WERI-Rb-1 (cell line): ENCODE measurements around the gene KLHL12.
"Not testable (repeated sequence)": the region's sequence is repeated elsewhere in the genome, so short reads cannot be mapped to it uniquely, and the experiment has no call there.

ENCODE experiments used
- DNase-seq: peaks from one replicate; pipeline ENCODE4 v3.0.0-alpha.2; 2020
- H3K27ac ChIP-seq: fragments of 250-450 bp; sonication (Bioruptor Pico); 2 replicates; pipeline ENCODE4 v1.5.1; 2020; ENCODE audit warnings: mild to moderate bottlenecking, moderate library complexity
- H3K27me3 ChIP-seq: fragments of 250-450 bp; sonication (Bioruptor Pico); 2 replicates; pipeline ENCODE4 v1.5.1; 2021; ENCODE audit warnings: mild to moderate bottlenecking, low read depth, moderate library complexity; ENCODE audit not compliant: insufficient read depth, severe bottlenecking
- H3K36me3 ChIP-seq: fragments of 250-450 bp; sonication (Bioruptor Pico); 2 replicates; pipeline ENCODE4 v1.5.1; 2020; ENCODE audit warnings: mild to moderate bottlenecking, moderate library complexity
- H3K4me3 ChIP-seq: 2 replicates; pipeline ENCODE4 v1.5.1; 2011; ENCODE audit warnings: low read depth, mild to moderate bottlenecking, control low read depth, low read length
- H3K9me3 ChIP-seq: fragments of 250-450 bp; sonication (Bioruptor Pico); 2 replicates; pipeline ENCODE4 v1.5.1; 2021; ENCODE audit warnings: mild to moderate bottlenecking, moderate library complexity; ENCODE audit not compliant: severe bottlenecking
- TF ChIP-seq, protein P1 (sequence below): IDR thresholded peaks from 2 replicates; pipeline ENCODE4 v1.5.1; 2011; ENCODE audit warnings: low read depth, mild to moderate bottlenecking, control low read depth, inconsistent platforms, low read length

Gene KLHL12

GRCh38 chr1:202935844-202936243 is 8.8 kb upstream of the KLHL12 start:
- H3K4me3 ChIP-seq = no peak overlapping the region
- no peak overlapping the region for H3K27ac ChIP-seq
- no peaks in the 10 kb centered on the region for H3K27me3 ChIP-seq
- peaks cover 7% of the 10 kb centered on the region for H3K9me3 ChIP-seq
- peaks cover 14% of the 10 kb centered on the region for H3K36me3 ChIP-seq
- TF ChIP-seq, protein P1, sequence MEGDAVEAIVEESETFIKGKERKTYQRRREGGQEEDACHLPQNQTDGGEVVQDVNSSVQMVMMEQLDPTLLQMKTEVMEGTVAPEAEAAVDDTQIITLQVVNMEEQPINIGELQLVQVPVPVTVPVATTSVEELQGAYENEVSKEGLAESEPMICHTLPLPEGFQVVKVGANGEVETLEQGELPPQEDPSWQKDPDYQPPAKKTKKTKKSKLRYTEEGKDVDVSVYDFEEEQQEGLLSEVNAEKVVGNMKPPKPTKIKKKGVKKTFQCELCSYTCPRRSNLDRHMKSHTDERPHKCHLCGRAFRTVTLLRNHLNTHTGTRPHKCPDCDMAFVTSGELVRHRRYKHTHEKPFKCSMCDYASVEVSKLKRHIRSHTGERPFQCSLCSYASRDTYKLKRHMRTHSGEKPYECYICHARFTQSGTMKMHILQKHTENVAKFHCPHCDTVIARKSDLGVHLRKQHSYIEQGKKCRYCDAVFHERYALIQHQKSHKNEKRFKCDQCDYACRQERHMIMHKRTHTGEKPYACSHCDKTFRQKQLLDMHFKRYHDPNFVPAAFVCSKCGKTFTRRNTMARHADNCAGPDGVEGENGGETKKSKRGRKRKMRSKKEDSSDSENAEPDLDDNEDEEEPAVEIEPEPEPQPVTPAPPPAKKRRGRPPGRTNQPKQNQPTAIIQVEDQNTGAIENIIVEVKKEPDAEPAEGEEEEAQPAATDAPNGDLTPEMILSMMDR = no peak
- DNase-seq = peak; percentile 84

- no peak for DNase-seq
- no peak overlapping the region for H3K27ac ChIP-seq
- H3K4me3 ChIP-seq = no peak overlapping the region
- no peaks in the 10 kb centered on the region for H3K27me3 ChIP-seq
- TF ChIP-seq, protein P1 = no peak
- peaks cover 7% of the 10 kb centered on the region for H3K9me3 ChIP-seq
- peaks cover 5% of the 10 kb centered on the region; the same call in 1 of the 2 replicates for H3K36me3 ChIP-seq
These were observed 7.7 kb upstream of the KLHL12 start for GRCh38 chr1:202934755-202935154.

- no peaks in the 10 kb centered on the region for H3K27me3 ChIP-seq
- no peak overlapping the region for H3K4me3 ChIP-seq
- TF ChIP-seq, protein P1 = no peak
- no peak for DNase-seq
- no peak overlapping the region for H3K27ac ChIP-seq
- no peaks in the 10 kb centered on the region for H3K36me3 ChIP-seq
- peaks cover 7% of the 10 kb centered on the region for H3K9me3 ChIP-seq
These were observed 5.4 kb upstream of the KLHL12 start for GRCh38 chr1:202932476-202932875.

GRCh38 chr1:202923533-202923932 is 3.5 kb downstream of the KLHL12 start:
- Histone ChIP-seq H3K27me3 (no peaks in the 10 kb centered on the region), H3K27ac (no peak overlapping the region), H3K36me3 (peaks cover 50% of the 10 kb centered on the region), H3K9me3 (no peaks in the 10 kb centered on the region), H3K4me3 (no peak overlapping the region)
- TF ChIP-seq, protein P1 = no peak
- DNase-seq = no peak

GRCh38 chr1:202919615-202920014 is 7.4 kb downstream of the KLHL12 start:
- H3K4me3 ChIP-seq = no peak overlapping the region
- peaks cover 85% of the 10 kb centered on the region for H3K36me3 ChIP-seq
- no peaks in the 10 kb centered on the region for H3K27me3 ChIP-seq
- DNase-seq = no peak
- H3K27ac ChIP-seq = no peak overlapping the region
- TF ChIP-seq, protein P1 = no peak
- H3K9me3 ChIP-seq = no peaks in the 10 kb centered on the region

GRCh38 chr1:202915146-202915545 is 11.9 kb downstream of the KLHL12 start:
- Histone ChIP-seq H3K36me3 (peaks cover 87% of the 10 kb centered on the region), H3K27me3 (no peaks in the 10 kb centered on the region), H3K27ac (no peak overlapping the region), H3K4me3 (no peak overlapping the region), H3K9me3 (no peaks in the 10 kb centered on the region)
- no peak for DNase-seq
- TF ChIP-seq, protein P1 = no peak

GRCh38 chr1:202912476-202912875 is 14.6 kb downstream of the KLHL12 start:
- not testable (repeated sequence) for H3K27me3 ChIP-seq, DNase-seq, H3K4me3 ChIP-seq, H3K9me3 ChIP-seq, H3K27ac ChIP-seq
- peaks cover 88% of the 10 kb centered on the region for H3K36me3 ChIP-seq
